GM19025 (cell line): Measurements from ENCODE around the gene C10orf53.
"Not testable (repeated sequence)": the region's sequence is repeated elsewhere in the genome, so short reads cannot be mapped to it uniquely, and the experiment has no call there.

Experiments
- ATAC-seq: cut with Tn5 transposase; IDR thresholded peaks from one replicate; pipeline ENCODE4 v1.9.1; 2021; ENCODE audit warnings: mild to moderate bottlenecking, low read depth, moderate library complexity; ENCODE audit not compliant: unreplicated experiment

The C10orf53 gene

DNA sequence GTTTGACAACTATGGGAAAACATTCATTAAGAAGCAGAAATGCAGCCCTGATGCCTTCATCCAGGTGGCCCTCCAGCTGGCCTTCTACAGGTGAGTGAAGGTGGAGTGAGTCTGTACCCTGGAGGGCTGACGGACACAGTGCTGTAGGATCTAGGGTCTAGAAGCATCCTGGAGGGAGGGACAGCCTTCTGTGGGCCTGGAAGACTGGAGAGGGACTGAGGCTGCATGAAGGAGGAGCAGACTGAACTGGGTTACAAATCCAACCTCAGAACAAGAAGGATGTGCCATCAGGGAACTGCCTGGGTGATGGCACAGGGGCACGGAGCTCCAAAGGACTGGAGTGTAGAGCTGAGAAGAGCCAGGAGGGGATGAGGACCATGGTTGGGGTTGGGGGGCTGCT lies 27.5 kb upstream of the C10orf53 start:
- ATAC-seq: no peak

DNA sequence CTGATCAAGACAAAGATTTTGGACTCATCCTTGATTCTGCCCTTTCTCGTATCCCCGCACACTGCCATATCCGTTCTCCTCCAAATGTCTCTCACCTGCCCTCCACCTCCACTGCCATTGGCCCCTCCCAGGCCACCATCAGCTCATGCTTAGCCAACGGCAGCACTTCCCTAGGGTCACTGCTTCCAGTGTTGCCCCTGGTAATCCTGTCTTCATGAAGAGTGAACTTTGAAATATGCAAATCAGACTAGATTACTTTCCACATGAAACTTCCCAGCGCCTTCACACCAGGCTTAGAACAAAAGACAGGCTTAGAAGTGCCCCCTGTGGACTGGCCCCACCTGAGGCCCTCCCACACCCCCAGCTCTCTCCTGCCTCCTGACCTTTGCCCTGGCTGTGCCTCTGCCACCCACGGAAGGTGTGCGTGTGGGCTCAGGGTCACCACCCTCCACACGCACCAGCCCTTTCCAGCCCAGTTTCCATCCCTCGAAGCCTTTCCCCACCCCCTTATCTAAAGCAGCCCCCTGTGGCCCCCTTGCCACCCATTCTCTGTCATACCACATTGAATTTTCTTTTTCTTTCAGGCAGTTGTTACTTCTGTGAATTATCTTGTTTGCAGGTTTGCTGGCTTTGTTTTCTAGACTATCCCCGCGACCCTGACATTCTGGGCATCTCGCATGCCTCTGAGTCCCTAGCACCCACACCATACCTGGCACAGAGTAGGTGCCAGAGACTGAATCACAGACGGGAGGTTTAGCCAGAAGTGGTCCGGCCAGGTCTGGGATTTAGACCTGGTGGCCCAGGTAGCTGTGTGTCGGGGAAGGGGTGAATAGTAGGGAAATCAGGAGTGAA lies 26.8 kb upstream of the C10orf53 start:
- no peak for ATAC-seq

DNA sequence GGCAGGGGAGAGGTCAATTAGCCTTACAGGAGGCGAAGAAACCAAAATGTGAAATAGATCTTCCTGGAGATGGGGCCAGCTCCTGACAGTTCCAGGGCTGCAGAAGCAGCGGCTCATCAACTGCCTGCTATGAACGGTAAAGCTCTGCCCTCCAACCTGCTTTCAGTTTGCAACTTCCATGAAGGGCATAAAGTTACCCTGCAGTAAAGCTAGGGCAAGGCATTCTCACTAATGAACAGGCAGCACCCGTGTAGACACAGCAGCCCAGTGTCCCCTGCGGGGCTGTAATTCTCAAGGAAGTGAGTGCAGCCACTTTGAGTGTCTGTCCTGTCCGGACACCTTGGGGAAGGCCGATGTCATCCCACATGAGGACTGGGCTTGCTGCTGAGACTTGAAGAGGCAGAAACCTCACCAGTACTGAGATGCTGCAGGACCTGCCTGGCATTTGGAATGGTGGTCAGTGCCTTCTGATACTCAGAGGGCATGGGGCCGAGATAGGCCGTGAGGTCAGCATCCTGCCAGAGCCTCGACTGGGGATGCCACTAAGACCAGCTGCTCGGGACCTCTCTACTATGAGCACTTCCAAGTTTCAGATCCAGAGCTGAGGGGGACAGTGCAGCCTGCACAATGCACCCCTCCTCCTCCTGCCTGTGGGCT lies 26.1 kb upstream of the C10orf53 start:
- ATAC-seq: no peak

GRCh38 chr10:49654036-49654693 lies 25.3 kb upstream of the C10orf53 start:
- ATAC-seq: no peak

GRCh38 chr10:49655099-49655498 lies 24.4 kb upstream of the C10orf53 start:
- ATAC-seq: no peak

DNA sequence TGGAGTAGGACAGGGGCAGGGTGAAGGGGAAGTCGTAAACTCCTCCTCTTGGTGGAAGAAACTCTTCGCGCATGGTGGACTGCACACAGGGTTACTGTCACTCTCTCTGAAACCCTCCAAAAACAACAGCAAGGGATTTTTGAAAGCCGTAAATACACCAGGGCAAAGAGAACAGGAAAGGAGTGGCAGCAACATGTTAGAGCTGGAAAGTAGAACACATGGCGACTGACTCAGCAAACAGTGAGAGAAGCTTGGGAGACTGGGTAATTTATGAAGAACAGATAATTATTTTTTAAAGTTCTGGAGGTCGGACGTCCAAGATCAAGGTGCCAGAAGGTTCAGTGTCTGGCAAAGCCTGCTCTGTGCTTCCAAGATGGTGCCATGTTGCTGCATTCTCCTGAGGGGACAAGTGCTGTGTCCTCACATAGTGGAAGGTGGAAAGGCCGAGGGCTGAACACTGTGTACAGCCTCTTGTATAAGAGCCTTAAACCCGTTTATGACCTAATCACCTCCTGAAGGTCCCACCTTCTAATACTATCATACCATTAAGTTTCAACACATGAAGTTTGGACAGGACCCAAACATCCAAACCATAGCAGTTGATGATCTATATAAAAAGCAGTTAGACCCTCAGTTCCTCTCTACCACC lies 22.5 kb upstream of the C10orf53 start:
- no peak for ATAC-seq

DNA sequence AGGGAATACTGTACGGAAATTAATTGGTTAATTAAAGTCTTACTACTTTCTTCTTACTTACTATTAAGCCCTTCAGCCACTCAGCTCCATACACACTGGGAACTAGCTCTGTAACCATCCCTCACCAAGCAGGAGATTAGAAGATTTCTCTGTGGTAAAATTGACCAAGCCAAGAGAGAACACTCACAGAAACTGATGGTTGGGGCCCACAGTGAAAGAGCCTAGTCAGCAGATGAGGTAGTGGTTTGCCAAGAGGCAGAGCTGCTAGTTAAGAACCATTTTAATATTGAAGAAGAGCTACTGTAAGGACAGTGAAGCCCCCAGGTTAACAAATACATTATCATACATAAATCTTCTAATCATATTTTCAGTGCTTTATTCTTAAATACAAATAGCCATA lies 21.8 kb upstream of the C10orf53 start:
- ATAC-seq: no peak

DNA sequence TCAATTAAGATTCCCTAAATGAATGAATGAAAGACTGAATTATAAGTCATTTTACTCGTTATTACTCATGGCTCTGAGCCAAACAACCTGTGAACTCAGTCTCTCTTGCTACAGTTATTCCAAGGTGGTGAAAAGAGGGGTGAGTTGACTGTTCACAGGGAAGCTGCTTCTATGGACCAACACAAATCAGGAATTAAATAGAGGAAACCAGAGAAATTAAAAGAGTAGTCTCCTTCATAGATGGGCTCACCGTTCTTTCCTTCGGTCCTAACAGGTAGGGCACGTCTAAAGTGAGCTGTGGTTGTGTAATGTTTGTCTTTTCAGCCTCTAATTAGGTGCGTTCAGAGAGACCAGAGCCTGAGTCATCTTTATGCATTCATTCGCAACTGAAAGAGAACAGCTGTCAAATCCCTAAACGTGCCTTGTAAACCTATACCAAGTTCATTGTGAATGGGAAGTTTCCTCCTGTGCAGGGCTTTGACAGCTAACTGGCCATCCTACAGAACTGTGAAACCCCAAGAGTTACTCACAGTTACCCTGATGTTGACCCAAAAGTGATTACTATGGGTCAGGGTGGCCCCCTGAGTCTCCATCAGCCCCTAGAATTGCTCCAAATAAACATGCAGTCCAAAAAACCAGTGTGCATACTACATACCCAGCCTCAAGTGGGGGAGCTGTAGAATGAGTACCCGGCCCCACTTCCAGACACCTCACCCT lies 18.2 kb upstream of the C10orf53 start:
- ATAC-seq: no peak

DNA sequence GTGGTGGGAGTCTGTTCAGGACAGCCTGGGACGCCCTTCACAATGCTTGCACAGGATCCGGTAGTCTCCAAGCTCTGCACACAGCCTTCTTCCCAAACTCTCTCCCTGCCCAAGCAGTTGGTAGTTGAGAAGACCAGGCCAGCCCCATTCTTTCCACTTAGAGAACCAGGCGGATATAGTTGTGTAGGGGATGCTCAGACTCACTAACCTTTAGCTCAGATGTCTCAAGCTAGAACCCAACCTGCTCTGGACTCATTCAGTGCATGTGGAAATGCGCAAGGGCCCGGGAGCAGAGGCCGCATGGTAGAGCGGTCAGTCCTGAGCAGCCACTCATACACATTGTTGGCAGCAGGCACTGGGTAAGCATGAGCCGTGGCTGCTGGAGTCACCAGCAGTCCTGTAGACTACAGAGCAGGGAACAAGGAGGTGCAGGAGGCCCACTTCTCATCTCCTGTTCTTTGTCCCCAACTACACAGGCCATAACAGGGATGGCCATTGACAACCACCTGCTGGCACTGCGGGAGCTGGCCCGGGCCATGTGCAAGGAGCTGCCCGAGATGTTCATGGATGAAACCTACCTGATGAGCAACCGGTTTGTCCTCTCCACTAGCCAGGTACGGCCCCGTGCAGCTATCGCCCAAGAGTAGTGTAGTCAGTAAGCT lies 17.2 kb upstream of the C10orf53 start:
- no peak for ATAC-seq

- no peak for ATAC-seq
These were observed 15.9 kb upstream of the C10orf53 start for GRCh38 chr10:49663596-49663995.

DNA sequence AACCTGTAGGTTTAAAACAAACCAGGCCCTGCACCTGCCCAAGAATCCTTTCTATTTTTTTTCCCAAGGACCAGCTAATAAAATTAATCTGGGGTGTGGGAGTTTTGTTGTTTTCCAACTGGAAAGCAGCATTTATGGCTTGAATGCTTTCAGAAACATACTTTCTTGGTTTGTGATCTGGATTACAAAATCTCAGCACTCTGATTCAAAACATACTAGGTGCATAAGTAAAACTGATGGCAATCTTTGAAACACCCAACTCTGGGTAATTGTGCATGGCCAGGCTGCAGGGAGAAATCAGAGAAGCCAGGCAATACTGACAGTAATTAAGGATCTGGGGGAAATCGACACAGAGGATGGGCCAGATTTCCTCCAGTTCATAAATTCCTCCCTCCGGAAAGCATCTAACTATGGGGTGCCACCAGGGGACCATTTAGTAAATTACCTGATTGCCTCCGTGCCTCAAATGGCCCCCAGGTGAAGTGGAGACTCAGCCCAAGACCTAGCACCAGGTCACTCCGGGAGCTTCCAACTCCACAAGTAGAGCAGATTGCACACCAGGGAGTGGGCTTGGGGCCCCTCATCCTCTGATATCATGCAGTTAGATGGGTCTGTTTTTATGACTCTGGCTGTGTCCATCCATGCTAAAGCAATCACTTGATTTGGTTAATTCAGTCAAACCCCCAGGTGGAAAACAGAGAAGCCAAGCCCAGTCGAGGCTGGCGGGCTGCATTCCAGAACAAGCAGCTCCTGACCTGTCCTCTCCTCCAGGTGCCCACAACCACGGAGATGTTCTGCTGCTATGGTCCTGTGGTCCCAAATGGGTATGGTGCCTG lies 15.2 kb upstream of the C10orf53 start:
- no peak for ATAC-seq

DNA sequence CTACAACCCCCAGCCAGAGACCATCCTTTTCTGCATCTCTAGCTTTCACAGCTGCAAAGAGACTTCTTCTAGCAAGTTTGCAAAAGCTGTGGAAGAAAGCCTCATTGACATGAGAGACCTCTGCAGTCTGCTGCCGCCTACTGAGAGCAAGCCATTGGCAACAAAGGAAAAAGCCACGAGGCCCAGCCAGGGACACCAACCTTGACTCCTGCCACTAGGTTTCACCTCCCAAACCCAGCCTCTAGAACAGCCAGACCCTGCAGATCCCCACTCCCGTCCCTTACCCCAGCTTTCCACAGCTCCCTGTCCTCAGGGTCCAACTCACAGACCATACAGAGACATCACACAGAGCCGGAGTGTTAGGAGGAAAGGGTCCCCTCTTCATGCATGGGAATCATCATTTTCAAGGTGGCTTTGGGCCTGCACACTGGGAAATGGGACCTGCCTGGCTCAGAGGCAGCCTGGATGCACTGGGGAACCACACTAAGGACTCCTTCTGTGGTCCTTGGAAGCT lies 14.6 kb upstream of the C10orf53 start:
- no peak for ATAC-seq

GRCh38 chr10:49666054-49666615 lies 13.3 kb upstream of the C10orf53 start:
- ATAC-seq: no peak

DNA sequence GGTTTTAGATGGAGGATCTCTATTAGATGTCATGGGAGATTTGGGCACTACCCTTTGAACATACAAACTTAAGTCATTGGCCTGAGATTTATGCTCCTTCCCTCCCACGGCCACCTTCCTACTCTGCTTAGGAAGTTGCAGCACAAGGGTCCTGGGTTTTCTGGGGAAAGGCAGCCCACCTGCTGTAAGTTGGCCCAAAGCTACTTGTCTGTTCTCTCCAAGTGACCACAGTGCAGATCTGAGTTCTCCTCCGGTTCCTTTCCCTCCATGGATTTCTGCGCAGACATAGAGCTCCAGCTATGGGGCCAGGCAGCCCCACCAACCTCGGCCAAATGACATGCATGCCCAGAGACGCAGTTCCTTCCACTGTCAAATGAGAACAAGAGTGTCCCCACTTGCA lies 12.8 kb upstream of the C10orf53 start:
- no peak for ATAC-seq

DNA sequence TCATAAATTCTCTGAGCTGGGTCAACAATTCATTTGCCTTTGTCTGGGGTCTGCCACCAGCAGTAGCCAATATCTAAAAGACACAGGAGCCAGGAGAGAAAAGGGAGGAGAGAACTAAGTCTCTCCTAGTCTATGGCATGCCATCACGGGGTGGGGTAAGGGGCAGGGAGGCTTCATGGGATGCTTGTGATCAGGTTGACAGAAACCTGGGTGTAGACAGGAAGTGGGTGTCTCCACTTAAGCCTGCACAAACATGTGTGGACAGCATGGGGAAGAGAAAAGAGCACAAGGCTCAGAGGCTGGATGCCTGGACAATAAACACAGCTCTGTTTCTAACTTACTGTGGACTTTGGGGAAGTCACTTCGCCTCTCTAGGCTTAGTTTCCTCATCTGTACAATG lies 11.5 kb upstream of the C10orf53 start:
- no peak for ATAC-seq

DNA sequence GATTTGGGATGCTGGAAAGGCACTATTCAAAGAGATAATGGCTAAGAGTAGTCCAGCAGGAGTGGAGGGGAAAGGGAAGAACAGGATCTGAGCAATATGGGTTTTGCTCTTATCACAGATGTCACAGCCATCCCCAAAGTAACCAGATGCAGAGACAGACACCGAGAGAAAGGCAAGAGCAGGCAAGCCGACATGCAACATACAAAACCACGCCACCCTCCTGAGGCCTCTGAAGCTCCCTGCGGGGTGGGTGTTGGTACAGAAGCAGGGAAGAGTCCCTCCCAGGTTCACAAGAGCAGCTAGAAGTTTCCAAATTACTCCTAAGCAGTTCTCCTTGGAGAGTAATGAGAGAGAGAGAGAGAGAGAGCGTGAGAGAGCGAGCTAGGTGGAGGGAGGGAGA lies 10.8 kb upstream of the C10orf53 start:
- no peak for ATAC-seq

- ATAC-seq: no peak
These were observed 498 bp upstream of the C10orf53 start for GRCh38 chr10:49678827-49679479.

DNA sequence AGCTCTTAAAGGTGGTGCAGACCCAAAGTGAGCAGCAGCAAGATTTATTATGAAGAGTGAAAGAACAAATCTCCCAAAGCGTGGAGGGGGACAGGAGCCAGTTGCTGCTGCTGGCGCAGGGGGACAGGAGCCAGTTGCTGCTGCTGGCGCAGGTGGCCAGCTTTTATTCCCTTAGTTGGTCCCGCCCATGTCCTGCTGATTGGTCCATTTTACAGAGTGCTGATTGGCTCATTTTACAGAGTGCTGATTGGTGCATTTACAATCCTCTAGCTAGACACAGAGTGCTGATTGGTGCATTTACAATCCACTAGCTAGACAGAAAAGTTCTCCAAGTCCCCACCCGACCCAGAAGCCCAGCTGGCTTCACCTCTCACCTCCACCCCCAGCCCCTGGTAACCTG lies 3.0 kb downstream of the C10orf53 start:
- ATAC-seq: not testable (repeated sequence)
